Measurements from ENCODE around the gene PGAM1. TPM values are rescaled to one million over a fixed set of nuclear protein-coding genes. Genes with fewer than 3 reads are reported as not detected.
A peak's percentile ranks its signal among the peaks of the same experiment; 100 is the strongest.

Gene PGAM1
- total and polyA plus RNA-seq, 2 of the 13 experiments (the other 11 are each of a cell fraction or from before 2014, with no cell fraction given) = 354 to 483 TPM

- TF ChIP-seq, protein P1, sequence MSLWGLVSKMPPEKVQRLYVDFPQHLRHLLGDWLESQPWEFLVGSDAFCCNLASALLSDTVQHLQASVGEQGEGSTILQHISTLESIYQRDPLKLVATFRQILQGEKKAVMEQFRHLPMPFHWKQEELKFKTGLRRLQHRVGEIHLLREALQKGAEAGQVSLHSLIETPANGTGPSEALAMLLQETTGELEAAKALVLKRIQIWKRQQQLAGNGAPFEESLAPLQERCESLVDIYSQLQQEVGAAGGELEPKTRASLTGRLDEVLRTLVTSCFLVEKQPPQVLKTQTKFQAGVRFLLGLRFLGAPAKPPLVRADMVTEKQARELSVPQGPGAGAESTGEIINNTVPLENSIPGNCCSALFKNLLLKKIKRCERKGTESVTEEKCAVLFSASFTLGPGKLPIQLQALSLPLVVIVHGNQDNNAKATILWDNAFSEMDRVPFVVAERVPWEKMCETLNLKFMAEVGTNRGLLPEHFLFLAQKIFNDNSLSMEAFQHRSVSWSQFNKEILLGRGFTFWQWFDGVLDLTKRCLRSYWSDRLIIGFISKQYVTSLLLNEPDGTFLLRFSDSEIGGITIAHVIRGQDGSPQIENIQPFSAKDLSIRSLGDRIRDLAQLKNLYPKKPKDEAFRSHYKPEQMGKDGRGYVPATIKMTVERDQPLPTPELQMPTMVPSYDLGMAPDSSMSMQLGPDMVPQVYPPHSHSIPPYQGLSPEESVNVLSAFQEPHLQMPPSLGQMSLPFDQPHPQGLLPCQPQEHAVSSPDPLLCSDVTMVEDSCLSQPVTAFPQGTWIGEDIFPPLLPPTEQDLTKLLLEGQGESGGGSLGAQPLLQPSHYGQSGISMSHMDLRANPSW (CRISPR knock-in tag; IDR thresholded peaks at IDR 0.05; ENCODE audit: borderline replicate concordance) = no peak
- TF ChIP-seq RFXAP (CRISPR knock-in tag; IDR thresholded peaks at IDR 0.05; ENCODE audit: borderline replicate concordance) = no peak; the same call in 1 of the 2 replicates
- no peak for TF ChIP-seq CENPX (CRISPR knock-in tag; IDR thresholded peaks at IDR 0.05)
- TF ChIP-seq MAFK (conservative IDR thresholded peaks at IDR 0.05 in 1 of 2, IDR thresholded peaks at IDR 0.05 in 1 of 2; ENCODE audit: low read length in 2 of 2) = no peak
- 0 out of 2 replicates have a peak, but pooled peaks have one; percentile 39 for TF ChIP-seq ZBTB7B (CRISPR knock-in tag; IDR thresholded peaks at IDR 0.05)
- no peak for TF ChIP-seq ZNF180 (CRISPR knock-in tag; IDR thresholded peaks at IDR 0.05; ENCODE audit: borderline replicate concordance, low read depth)
- no peak for TF ChIP-seq ZNF616 (CRISPR knock-in tag; IDR thresholded peaks at IDR 0.05; ENCODE audit: low read depth)
- TF ChIP-seq SNAI1 (CRISPR knock-in tag; IDR thresholded peaks at IDR 0.05; ENCODE audit: borderline replicate concordance) = no peak
- TF ChIP-seq TEAD3 (CRISPR knock-in tag; optimal IDR thresholded peaks at IDR 0.05; ENCODE audit: borderline replicate concordance) = no peak
- TF ChIP-seq MXD4 (CRISPR knock-in tag; IDR thresholded peaks at IDR 0.05) = peak; percentile 100
- TF ChIP-seq ZIK1 (CRISPR knock-in tag; IDR thresholded peaks at IDR 0.05; ENCODE audit: borderline replicate concordance, low read depth) = no peak
- TF ChIP-seq ATF5 (CRISPR knock-in tag; IDR thresholded peaks at IDR 0.05; ENCODE audit: low read depth) = no peak
- TF ChIP-seq ZNF724P (CRISPR knock-in tag; IDR thresholded peaks at IDR 0.05; ENCODE audit: borderline replicate concordance) = no peak
- TF ChIP-seq ZNF20 (CRISPR knock-in tag; IDR thresholded peaks at IDR 0.05) = no peak
- no peak for TF ChIP-seq PRMT3 (CRISPR knock-in tag; IDR thresholded peaks at IDR 0.05; ENCODE audit: borderline replicate concordance, low read depth)
- no peak for TF ChIP-seq ZBTB8A (CRISPR knock-in tag; IDR thresholded peaks at IDR 0.05; ENCODE audit: borderline replicate concordance, low read depth)
- TF ChIP-seq ETS1 (CRISPR knock-in tag; IDR thresholded peaks at IDR 0.05) = no peak
- TF ChIP-seq ZNF598 (CRISPR knock-in tag; IDR thresholded peaks at IDR 0.05; ENCODE audit: borderline replicate concordance) = no peak
- no peak for TF ChIP-seq SRSF9 (IDR thresholded peaks at IDR 0.05; ENCODE audit: borderline replicate concordance, insufficient read depth, low read depth, low read length, poor library complexity, severe bottlenecking)
- TF ChIP-seq ZC3H13 (CRISPR knock-in tag; IDR thresholded peaks at IDR 0.05) = no peak
- no peak for TF ChIP-seq BHLHE40 (IDR thresholded peaks at IDR 0.05; ENCODE audit: low read length)
- no peak for TF ChIP-seq EEA1 (CRISPR knock-in tag; IDR thresholded peaks at IDR 0.05; ENCODE audit: borderline replicate concordance)
- no peak for TF ChIP-seq ZNF878 (CRISPR knock-in tag; IDR thresholded peaks at IDR 0.05)
Observed at GRCh38 chr10:97400665-97401454, 25.1 kb upstream of the PGAM1 start, which contains the start of gene RRP12 (continued).

Data from HepG2 (cell line).